ENCODE measurements around the gene MAN2B1.

DNA sequence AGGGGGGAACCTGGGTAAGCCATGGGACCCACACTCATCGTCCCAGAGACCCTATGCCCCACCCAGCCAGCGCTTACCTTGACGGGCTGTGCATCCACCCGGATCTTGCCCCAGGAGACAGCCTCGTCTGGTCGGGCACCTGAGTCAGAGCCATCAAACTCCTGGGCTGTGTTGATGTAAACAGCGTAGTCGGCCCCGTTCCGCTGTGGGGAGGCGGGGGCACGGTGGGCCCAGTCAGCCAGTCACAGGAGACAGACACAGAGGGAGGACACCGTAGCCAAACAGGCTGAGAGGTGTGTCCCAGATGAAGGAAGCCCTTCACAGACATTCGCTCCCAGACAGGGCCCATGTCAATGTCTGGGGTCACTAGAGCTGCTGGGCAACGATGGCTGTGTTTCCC, 9.4 kb upstream of the MAN2B1 start:
- TF ChIP-seq EZH2 (IDR thresholded peaks at IDR 0.05; ENCODE audit: low read depth, low read length, severe bottlenecking) (no peak), MAFK (IDR thresholded peaks at IDR 0.05; ENCODE audit: low read depth, low read length) (no peak)
- TF ChIP-seq, protein P1, sequence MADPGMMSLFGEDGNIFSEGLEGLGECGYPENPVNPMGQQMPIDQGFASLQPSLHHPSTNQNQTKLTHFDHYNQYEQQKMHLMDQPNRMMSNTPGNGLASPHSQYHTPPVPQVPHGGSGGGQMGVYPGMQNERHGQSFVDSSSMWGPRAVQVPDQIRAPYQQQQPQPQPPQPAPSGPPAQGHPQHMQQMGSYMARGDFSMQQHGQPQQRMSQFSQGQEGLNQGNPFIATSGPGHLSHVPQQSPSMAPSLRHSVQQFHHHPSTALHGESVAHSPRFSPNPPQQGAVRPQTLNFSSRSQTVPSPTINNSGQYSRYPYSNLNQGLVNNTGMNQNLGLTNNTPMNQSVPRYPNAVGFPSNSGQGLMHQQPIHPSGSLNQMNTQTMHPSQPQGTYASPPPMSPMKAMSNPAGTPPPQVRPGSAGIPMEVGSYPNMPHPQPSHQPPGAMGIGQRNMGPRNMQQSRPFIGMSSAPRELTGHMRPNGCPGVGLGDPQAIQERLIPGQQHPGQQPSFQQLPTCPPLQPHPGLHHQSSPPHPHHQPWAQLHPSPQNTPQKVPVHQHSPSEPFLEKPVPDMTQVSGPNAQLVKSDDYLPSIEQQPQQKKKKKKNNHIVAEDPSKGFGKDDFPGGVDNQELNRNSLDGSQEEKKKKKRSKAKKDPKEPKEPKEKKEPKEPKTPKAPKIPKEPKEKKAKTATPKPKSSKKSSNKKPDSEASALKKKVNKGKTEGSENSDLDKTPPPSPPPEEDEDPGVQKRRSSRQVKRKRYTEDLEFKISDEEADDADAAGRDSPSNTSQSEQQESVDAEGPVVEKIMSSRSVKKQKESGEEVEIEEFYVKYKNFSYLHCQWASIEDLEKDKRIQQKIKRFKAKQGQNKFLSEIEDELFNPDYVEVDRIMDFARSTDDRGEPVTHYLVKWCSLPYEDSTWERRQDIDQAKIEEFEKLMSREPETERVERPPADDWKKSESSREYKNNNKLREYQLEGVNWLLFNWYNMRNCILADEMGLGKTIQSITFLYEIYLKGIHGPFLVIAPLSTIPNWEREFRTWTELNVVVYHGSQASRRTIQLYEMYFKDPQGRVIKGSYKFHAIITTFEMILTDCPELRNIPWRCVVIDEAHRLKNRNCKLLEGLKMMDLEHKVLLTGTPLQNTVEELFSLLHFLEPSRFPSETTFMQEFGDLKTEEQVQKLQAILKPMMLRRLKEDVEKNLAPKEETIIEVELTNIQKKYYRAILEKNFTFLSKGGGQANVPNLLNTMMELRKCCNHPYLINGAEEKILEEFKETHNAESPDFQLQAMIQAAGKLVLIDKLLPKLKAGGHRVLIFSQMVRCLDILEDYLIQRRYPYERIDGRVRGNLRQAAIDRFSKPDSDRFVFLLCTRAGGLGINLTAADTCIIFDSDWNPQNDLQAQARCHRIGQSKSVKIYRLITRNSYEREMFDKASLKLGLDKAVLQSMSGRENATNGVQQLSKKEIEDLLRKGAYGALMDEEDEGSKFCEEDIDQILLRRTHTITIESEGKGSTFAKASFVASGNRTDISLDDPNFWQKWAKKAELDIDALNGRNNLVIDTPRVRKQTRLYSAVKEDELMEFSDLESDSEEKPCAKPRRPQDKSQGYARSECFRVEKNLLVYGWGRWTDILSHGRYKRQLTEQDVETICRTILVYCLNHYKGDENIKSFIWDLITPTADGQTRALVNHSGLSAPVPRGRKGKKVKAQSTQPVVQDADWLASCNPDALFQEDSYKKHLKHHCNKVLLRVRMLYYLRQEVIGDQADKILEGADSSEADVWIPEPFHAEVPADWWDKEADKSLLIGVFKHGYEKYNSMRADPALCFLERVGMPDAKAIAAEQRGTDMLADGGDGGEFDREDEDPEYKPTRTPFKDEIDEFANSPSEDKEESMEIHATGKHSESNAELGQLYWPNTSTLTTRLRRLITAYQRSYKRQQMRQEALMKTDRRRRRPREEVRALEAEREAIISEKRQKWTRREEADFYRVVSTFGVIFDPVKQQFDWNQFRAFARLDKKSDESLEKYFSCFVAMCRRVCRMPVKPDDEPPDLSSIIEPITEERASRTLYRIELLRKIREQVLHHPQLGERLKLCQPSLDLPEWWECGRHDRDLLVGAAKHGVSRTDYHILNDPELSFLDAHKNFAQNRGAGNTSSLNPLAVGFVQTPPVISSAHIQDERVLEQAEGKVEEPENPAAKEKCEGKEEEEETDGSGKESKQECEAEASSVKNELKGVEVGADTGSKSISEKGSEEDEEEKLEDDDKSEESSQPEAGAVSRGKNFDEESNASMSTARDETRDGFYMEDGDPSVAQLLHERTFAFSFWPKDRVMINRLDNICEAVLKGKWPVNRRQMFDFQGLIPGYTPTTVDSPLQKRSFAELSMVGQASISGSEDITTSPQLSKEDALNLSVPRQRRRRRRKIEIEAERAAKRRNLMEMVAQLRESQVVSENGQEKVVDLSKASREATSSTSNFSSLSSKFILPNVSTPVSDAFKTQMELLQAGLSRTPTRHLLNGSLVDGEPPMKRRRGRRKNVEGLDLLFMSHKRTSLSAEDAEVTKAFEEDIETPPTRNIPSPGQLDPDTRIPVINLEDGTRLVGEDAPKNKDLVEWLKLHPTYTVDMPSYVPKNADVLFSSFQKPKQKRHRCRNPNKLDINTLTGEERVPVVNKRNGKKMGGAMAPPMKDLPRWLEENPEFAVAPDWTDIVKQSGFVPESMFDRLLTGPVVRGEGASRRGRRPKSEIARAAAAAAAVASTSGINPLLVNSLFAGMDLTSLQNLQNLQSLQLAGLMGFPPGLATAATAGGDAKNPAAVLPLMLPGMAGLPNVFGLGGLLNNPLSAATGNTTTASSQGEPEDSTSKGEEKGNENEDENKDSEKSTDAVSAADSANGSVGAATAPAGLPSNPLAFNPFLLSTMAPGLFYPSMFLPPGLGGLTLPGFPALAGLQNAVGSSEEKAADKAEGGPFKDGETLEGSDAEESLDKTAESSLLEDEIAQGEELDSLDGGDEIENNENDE (IDR thresholded peaks at IDR 0.05; ENCODE audit: insufficient replicate concordance, low read length): no peak
